M059J (cell line): ENCODE measurements around the gene TOP3B. TPM values are rescaled to one million over a fixed set of nuclear protein-coding genes. Genes with fewer than 3 reads are reported as not detected.
A peak's percentile ranks its signal among the peaks of the same experiment; 100 is the strongest.

Experiments
- DNase-seq: peaks from one replicate; pipeline ENCODE4 v3.0.0-alpha.2; 2012; ENCODE audit warnings: low read depth
- total RNA-seq: library from RNA; depleted of rRNA; stranded (reverse); fragments of >200 nt; shearing (Covaris generic); gene quantifications from 2 replicates; pipeline ENCODE4 v1.2.3, GENCODE V29; 2014

Gene TOP3B
- total RNA-seq, 1 experiment from 2014 or later, result 17.6 TPM

- no peak for DNase-seq
Observed at GRCh38 chr22:21963286-21963685, 19.3 kb downstream of the TOP3B start.

GRCh38 chr22:21962655-21962949 is 20.0 kb downstream of the TOP3B start:
- no peak for DNase-seq

DNA sequence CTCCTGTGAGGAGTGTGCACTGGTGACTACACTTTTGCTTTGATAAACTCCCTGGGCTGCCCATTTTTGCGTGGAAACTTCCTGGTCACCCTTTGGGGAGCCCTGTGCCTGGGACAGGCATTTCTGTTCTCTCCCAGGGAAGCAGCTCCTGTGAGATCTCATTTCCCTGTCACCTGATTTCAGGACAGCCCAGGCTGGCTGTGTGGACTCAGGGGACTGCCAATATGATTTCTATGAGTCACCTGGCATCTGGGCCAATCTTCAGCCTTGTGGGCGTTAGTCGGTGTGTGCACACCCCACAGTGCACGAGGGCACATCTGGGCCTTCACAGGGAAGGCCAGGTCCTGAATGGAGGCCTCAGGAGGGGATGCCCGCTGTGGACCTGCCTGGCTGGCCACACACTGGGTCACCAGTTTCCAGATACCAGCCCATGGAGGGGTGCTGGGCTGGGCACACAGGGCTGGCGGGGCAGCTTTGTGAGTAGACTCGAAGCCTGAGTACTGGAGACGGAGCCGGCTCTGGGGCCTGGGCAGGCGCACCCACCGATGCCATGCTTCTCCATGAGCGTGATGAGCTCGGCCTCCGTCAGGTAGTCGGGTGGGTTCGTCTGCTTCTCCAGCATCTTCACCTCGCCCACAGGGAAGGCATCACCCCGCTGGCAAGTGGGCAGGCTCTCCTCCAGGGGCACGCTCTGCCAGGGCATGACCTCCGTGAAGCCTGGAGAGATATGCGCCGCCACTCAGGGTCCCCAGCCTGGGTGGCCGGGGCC is 20.5 kb downstream of the TOP3B start:
- peak; percentile 67 for DNase-seq

GRCh38 chr22:21961127-21961867 is 21.3 kb downstream of the TOP3B start:
- DNase-seq, result no peak

- no peak for DNase-seq
Observed at GRCh38 chr22:21960200-21961126, 22.1 kb downstream of the TOP3B start.

DNA sequence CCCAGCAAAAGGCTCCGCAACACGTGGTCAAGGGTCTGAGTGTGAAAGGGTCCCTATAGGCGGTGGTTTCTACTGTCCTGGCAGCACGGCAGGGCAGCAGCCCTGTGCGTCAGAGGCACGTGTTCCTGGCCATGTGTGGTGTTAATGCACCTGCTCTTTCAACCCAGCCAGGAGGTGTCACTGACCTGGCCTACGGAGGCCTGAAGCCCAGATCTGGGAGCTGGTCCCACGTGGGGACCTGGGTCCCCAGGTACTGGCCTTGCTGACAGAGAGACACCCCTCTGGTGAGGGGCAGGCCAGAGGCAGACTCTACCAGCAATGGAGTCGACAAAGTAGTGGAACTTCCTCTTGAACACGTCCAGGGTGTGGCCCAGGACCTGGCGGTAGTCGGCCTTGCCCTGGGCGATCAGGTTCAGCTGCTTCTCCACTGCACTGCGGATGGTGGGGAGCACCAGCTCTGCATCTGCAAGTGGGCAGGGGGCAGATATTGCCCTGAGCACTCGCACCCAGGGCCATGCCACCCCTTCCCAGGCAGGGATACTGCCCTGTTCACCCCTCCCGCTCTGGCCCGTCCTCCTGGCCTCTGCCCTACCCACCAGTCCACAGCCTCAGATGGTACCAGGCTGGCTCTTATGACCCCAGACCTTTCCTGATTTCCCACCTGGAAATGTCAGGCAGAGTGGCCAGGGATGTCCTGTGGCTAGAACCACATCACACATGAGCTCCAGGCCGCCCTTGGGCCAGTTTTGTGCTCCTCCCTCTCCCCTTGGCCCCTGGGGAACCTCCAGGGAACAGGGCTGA is 23.1 kb downstream of the TOP3B start:
- no peak for DNase-seq

DNA sequence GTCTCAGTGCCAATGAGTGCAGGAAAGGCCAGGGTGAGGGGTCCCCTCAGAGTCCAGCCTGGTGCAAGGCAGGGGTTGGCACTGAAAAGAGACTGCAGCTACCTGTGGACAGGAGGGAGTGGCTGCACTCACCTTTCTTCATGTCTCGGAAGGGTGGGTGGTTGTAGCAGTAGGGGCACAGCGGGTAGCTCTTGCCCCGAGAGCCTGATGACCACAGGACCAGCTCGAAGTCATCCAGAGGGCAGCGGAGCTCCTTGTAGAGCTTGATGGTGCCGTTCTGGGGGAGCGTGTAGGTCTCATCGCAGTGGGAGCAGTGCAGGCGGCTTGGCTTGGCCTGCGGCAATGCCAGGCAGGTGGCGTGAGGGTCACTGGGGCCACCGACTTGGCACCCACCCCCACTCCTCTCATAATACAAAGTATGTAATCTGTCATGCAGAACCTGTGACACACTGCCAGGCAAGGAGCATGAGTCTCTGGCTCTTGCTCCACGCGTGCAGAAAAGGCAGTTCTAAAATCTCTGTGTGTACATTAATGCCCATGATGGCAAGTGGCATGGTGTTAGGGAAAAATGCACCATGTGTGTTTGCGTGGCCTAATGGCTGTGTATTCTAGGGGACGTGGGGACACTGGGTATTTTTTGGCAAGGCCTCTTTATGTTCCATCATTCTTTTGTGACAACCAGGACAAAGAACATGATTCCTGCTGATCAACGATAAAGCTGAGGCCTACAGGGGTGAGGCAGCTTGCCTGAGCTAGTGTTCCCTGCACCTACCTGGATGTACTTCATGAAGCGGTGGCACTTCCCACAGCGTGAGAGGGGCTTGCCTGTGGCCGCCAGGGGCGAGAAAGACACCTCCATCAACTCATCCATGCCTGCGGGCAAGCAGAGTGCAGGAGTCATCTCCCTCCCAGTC is 24.0 kb downstream of the TOP3B start:
- no peak for DNase-seq

- DNase-seq, result peak; percentile 61
Observed at GRCh38 chr22:21952586-21953571, 29.7 kb downstream of the TOP3B start, which contains the start of gene PPM1F. PPM1F (minus strand) TSS chr22:21952848; CDS start chr22:21946048, 6,800 bp downstream.

DNA sequence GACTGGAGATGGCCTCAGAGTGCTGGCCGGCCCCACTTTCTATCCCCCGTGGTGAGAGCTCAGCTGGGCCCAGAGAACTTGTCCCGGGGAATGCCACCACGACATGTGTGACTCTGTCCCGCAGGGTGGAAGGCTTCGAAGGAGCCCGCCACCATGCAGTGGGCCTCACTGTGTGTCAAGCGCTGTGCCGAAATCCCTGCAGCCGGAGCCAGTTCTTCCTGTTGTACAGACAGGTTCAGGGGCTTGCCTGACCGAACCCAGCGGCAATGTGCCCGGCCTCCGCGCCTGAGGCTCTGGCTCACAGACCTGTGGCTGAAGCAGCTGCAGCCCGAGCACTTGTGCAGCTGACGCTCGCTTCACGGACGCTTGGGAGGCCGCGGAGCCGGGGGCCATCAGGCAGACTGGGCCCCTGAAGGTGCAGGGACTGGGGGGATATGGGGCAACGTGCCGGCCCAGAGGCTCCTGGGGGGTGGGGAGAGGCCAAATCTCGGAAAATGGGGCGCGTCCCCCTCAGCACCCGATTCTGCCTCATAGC is 30.6 kb downstream of the TOP3B start:
- DNase-seq, result peak; percentile 25

GRCh38 chr22:21951062-21951461 is 31.5 kb downstream of the TOP3B start:
- no peak for DNase-seq

- no peak for DNase-seq
Observed at GRCh38 chr22:21949948-21950347, 32.6 kb downstream of the TOP3B start.

DNA sequence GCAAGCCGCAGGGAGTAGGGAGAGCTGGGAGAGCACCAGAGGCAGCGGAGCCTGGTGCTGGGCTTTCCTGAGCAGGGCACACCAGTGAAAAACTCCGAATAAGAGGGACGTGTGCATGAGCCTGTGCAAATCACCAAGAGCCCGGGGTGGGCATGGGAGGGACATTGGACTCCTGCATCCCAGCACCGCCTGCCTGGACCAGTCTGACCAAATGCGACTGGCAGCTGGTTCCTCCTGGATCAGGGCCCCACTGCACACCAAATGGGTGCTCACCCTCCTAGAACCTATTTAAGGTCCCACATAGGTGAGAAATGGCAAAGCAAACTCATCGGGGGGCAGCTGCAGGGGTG is 33.0 kb downstream of the TOP3B start:
- no peak for DNase-seq

GRCh38 chr22:21948824-21949568 is 33.6 kb downstream of the TOP3B start:
- DNase-seq, result no peak

GRCh38 chr22:21948390-21948789 is 34.2 kb downstream of the TOP3B start:
- no peak for DNase-seq

GRCh38 chr22:21947040-21948014 is 35.3 kb downstream of the TOP3B start:
- DNase-seq, result peak; percentile 25

- no peak for DNase-seq
Observed at GRCh38 chr22:21946262-21946925, 36.2 kb downstream of the TOP3B start.
